Astrocyte of the spinal cord (primary cell): Measurements from ENCODE around the gene ADAMTS7.

ENCODE experiments used
- DNase-seq: peaks from one replicate; pipeline ENCODE4 v3.0.0; 2011; ENCODE audit warnings: low read depth, low spot score
- H3K4me3 ChIP-seq: 2 replicates; pipeline ENCODE4 v1.5.1; 2011; ENCODE audit warnings: low read depth, mild to moderate bottlenecking, low read length, moderate library complexity
- CTCF ChIP-seq: IDR thresholded peaks from 2 replicates; pipeline ENCODE4 v1.5.1; 2012; ENCODE audit warnings: low read depth, mild to moderate bottlenecking, low read length, inconsistent platforms
- in situ Hi-C: cut with HindIII; loops from 2 replicates; pipeline ENCODE4 v1.10.0; 2017; ENCODE audit warnings: low sequenced_read_pairs

ADAMTS7 gene

GRCh38 chr15:78712797-78713515 lies 98.3 kb downstream of the ADAMTS7 start:
- no peak for DNase-seq
- no peak for TF ChIP-seq CTCF
- H3K4me3 ChIP-seq = no peak overlapping the region
- in situ Hi-C loops = no loop called here

GRCh38 chr15:78711638-78712037 lies 99.6 kb downstream of the ADAMTS7 start:
- no peak for DNase-seq
- no peak overlapping the region for H3K4me3 ChIP-seq
- in situ Hi-C loops = no loop called here
- no peak for TF ChIP-seq CTCF

- in situ Hi-C loops = no loop called here
- TF ChIP-seq CTCF = peak; percentile 92
- H3K4me3 ChIP-seq = no peak overlapping the region
- peak; percentile 16 for DNase-seq
These were observed 101.9 kb downstream of the ADAMTS7 start for GRCh38 chr15:78709263-78709882.
